DND-41 (cell line): ENCODE measurements around the gene KRTAP20-4.

ENCODE experiments used
- ATAC-seq: fragments of 200-7000 bp; cut with Tn5 transposase; 3 replicates; pipeline ENCODE4 v1.9.1; 2021; ENCODE audit warnings: low read depth; ENCODE audit not compliant: insufficient read depth
- DNase-seq: peaks from one replicate; pipeline ENCODE4 v3.0.0-alpha.2; 2020
- H2AFZ ChIP-seq: 2 replicates; pipeline ENCODE4 v1.6.0; 2012; ENCODE audit warnings: low read depth, low read length
- H3K27ac ChIP-seq: 2 replicates; pipeline ENCODE4 v1.5.1; 2012; ENCODE audit warnings: low read length, inconsistent platforms
- H3K27me3 ChIP-seq: fragments of 200-600 bp; sonication (generic); 2 replicates; pipeline ENCODE4 v1.6.0; 2012; ENCODE audit warnings: low read length, mild to moderate bottlenecking, inconsistent platforms; ENCODE audit not compliant: insufficient read depth, poor library complexity
- H3K36me3 ChIP-seq: 2 replicates; pipeline ENCODE4 v1.5.1; 2012; ENCODE audit warnings: low read length, inconsistent platforms; ENCODE audit not compliant: insufficient read depth
- H3K4me1 ChIP-seq: 2 replicates; pipeline ENCODE4 v1.5.1; 2012; ENCODE audit warnings: mild to moderate bottlenecking, low read length; ENCODE audit not compliant: insufficient read depth
- H3K4me2 ChIP-seq: 2 replicates; pipeline ENCODE4 v1.6.0; 2012; ENCODE audit warnings: mild to moderate bottlenecking, moderate library complexity, low read length, inconsistent platforms; ENCODE audit not compliant: insufficient read depth
- H3K4me3 ChIP-seq, 2 experiments: fragments of 200-600 bp in 1 of 2; shearing (Covaris generic) in 1 of 2; 2 replicates each; pipeline ENCODE4 v1.5.1; 2012 to 2016; ENCODE audit warnings: inconsistent platforms in 2 of 2, low read length in 2 of 2, mild to moderate bottlenecking in 2 of 2, low read depth in 1 of 2, moderate library complexity in 1 of 2
- H3K79me2 ChIP-seq: 2 replicates; pipeline ENCODE4 v1.6.0; 2012; ENCODE audit warnings: low read length, inconsistent platforms; ENCODE audit not compliant: insufficient read depth
- H3K9ac ChIP-seq: 2 replicates; pipeline ENCODE4 v1.6.0; 2012; ENCODE audit warnings: low read depth, mild to moderate bottlenecking, inconsistent platforms, low read length, moderate library complexity
- H3K9me3 ChIP-seq: 2 replicates; pipeline ENCODE4 v1.5.1; 2012; ENCODE audit warnings: low read length, moderate library complexity, mild to moderate bottlenecking, inconsistent platforms; ENCODE audit not compliant: insufficient read depth, severe bottlenecking
- H4K20me1 ChIP-seq: 2 replicates; pipeline ENCODE4 v1.6.0; 2012; ENCODE audit warnings: low read length; ENCODE audit not compliant: insufficient read depth
- CTCF ChIP-seq: IDR thresholded peaks from 2 replicates; pipeline ENCODE4 v1.5.1; 2012; ENCODE audit warnings: borderline replicate concordance, low read length, moderate library complexity, mild to moderate bottlenecking; ENCODE audit not compliant: poor library complexity, severe bottlenecking; ENCODE audit errors: extremely low read depth
- EZH2 ChIP-seq: IDR thresholded peaks from 3 replicates; pipeline ENCODE4 v1.6.1; 2012; ENCODE audit warnings: borderline replicate concordance, low read depth, mild to moderate bottlenecking, moderate library complexity, low read length, inconsistent platforms; ENCODE audit not compliant: severe bottlenecking

Gene KRTAP20-4

GRCh38 chr21:30634906-30635305, 14.5 kb downstream of the KRTAP20-4 start, which contains the start of gene KRTAP20-2:
KRTAP20-2 (plus strand) TSS chr21:30635206; CDS start chr21:30635264, 58 bp downstream.
- Histone ChIP-seq H3K9me3 (no peaks in the 10 kb centered on the region), H3K9ac (no peak within 1 kb of the TSS), H4K20me1 (no peaks in the 10 kb centered on the region), H3K4me3 (no peak within 1 kb of the TSS), H3K4me2 (no peak within 1 kb of the TSS), H3K4me1 (no peaks in the 10 kb centered on the region), H2AFZ (no peak within 1 kb of the TSS), H3K27ac (no peak within 1 kb of the TSS), H3K27me3 (no peaks in the 10 kb centered on the region), H3K36me3 (no peaks in the 10 kb centered on the region), H3K79me2 (no peaks in the 10 kb centered on the region)
- ATAC-seq (no peak), DNase-seq (no peak)
- TF ChIP-seq EZH2 (no peak), CTCF (no peak)

GRCh38 chr21:30638686-30639085, 18.3 kb downstream of the KRTAP20-4 start:
- Histone ChIP-seq H3K79me2 (no peaks in the 10 kb centered on the region), H3K27ac (no peak overlapping the region), H3K4me3 (no peak overlapping the region), H3K27me3 (no peaks in the 10 kb centered on the region), H3K36me3 (no peaks in the 10 kb centered on the region), H3K4me1 (no peaks in the 10 kb centered on the region), H4K20me1 (no peaks in the 10 kb centered on the region), H3K4me2 (no peak overlapping the region), H3K9me3 (no peaks in the 10 kb centered on the region), H3K9ac (no peak overlapping the region), H2AFZ (no peak overlapping the region)
- TF ChIP-seq EZH2 (no peak), CTCF (no peak)
- DNase-seq (no peak), ATAC-seq (no peak)

- DNase-seq (no peak), ATAC-seq (no peak)
- Histone ChIP-seq H3K9me3 (no peaks in the 10 kb centered on the region), H3K27ac (no peak within 1 kb of the TSS), H3K4me3 (no peak within 1 kb of the TSS), H3K4me1 (no peaks in the 10 kb centered on the region), H3K4me2 (no peak within 1 kb of the TSS), H2AFZ (no peak within 1 kb of the TSS), H4K20me1 (no peaks in the 10 kb centered on the region), H3K79me2 (no peaks in the 10 kb centered on the region), H3K27me3 (no peaks in the 10 kb centered on the region), H3K36me3 (no peaks in the 10 kb centered on the region), H3K9ac (no peak within 1 kb of the TSS)
- no peak for TF ChIP-seq CTCF
Observed at GRCh38 chr21:30642564-30642963, 22.1 kb downstream of the KRTAP20-4 start, which contains the start of gene KRTAP20-3. KRTAP20-3 (plus strand) TSS chr21:30642864.

GRCh38 chr21:30646904-30647414, 26.5 kb downstream of the KRTAP20-4 start:
- Histone ChIP-seq H3K4me3 (no peak overlapping the region), H3K36me3 (no peaks in the 10 kb centered on the region), H3K9ac (no peak overlapping the region), H4K20me1 (no peaks in the 10 kb centered on the region), H3K27me3 (no peaks in the 10 kb centered on the region), H3K79me2 (no peaks in the 10 kb centered on the region), H3K4me1 (no peaks in the 10 kb centered on the region), H2AFZ (no peak overlapping the region), H3K27ac (no peak overlapping the region), H3K9me3 (no peaks in the 10 kb centered on the region), H3K4me2 (no peak overlapping the region)
- ATAC-seq = no peak
- no peak for DNase-seq
- no peak for TF ChIP-seq CTCF
- no peak for TF ChIP-seq EZH2
